GM23338 (cell line): Measurements from ENCODE around the gene OTUB1. TPM values are rescaled to one million over a fixed set of nuclear protein-coding genes. Genes with fewer than 3 reads are reported as not detected.

Source experiments
- ATAC-seq: fragments of 200-7000 bp; cut with Tn5 transposase; 3 replicates; pipeline ENCODE4 v1.9.1; 2020
- DNase-seq: peaks from one replicate; pipeline ENCODE4 v3.0.0-alpha.2; 2015; ENCODE audit warnings: low spot score
- H2AFZ ChIP-seq: fragments of 200-600 bp; sonication (generic); 2 replicates; pipeline ENCODE4 v1.8.0; 2016; ENCODE audit warnings: antibody characterized with exemption, mild to moderate bottlenecking, moderate library complexity
- H3F3A ChIP-seq: fragments of 200-600 bp; sonication (generic); replicated peaks from 2 replicates; pipeline ENCODE4 v1.8.0; 2017; ENCODE audit warnings: antibody characterized with exemption, mixed run types, low read depth
- H3K27ac ChIP-seq: fragments of 200-600 bp; sonication (generic); 2 replicates; pipeline ENCODE4 v1.6.1; 2016; ENCODE audit warnings: low read depth
- H3K27me3 ChIP-seq: fragments of 200-600 bp; sonication (generic); 2 replicates; pipeline ENCODE4 v1.8.0; 2016; ENCODE audit warnings: mild to moderate bottlenecking, mixed run types, moderate library complexity; ENCODE audit not compliant: insufficient read depth
- H3K36me3 ChIP-seq: fragments of 200-600 bp; sonication (generic); 2 replicates; pipeline ENCODE4 v1.8.0; 2016; ENCODE audit warnings: mild to moderate bottlenecking; ENCODE audit not compliant: insufficient read depth
- H3K4me1 ChIP-seq: fragments of 200-600 bp; sonication (generic); 2 replicates; pipeline ENCODE4 v1.8.0; 2016; ENCODE audit warnings: mild to moderate bottlenecking, moderate library complexity; ENCODE audit not compliant: insufficient read depth
- H3K4me2 ChIP-seq: fragments of 200-600 bp; sonication (generic); 2 replicates; pipeline ENCODE4 v1.7.1; 2017; ENCODE audit warnings: mixed run types
- H3K4me3 ChIP-seq: fragments of 200-600 bp; sonication (generic); 2 replicates; pipeline ENCODE4 v1.6.1; 2016; ENCODE audit warnings: mixed run types
- H3K79me2 ChIP-seq: fragments of 200-600 bp; sonication (generic); replicated peaks from 2 replicates; pipeline ENCODE4 v1.8.0; 2017; ENCODE audit warnings: mild to moderate bottlenecking; ENCODE audit not compliant: insufficient read depth
- H3K9me2 ChIP-seq: fragments of 200-600 bp; sonication (generic); 2 replicates; pipeline ENCODE4 v1.8.0; 2017; ENCODE audit not compliant: insufficient read depth
- H4K20me1 ChIP-seq: fragments of 200-600 bp; sonication (generic); replicated peaks from 2 replicates; pipeline ENCODE4 v1.8.0; 2017; ENCODE audit warnings: mild to moderate bottlenecking; ENCODE audit not compliant: insufficient read depth
- H3K27ac Mint-ChIP-seq: 2 replicates; pipeline ENCODE4 v1.8.0; 2020; ENCODE audit warnings: inconsistent platforms, mild to moderate bottlenecking, moderate library complexity, mixed read lengths
- H3K27me3 Mint-ChIP-seq: 3 replicates; pipeline ENCODE4 v1.8.0; 2022; ENCODE audit warnings: low read depth, mild to moderate bottlenecking, moderate library complexity, mixed read lengths, inconsistent platforms; ENCODE audit not compliant: insufficient read depth, poor library complexity
- H3K36me3 Mint-ChIP-seq: 3 replicates; pipeline ENCODE4 v1.8.0; 2021; ENCODE audit warnings: low read depth, mild to moderate bottlenecking, inconsistent platforms, moderate library complexity, mixed read lengths
- H3K4me1 Mint-ChIP-seq: 3 replicates; pipeline ENCODE4 v1.8.0; 2020; ENCODE audit warnings: mild to moderate bottlenecking, inconsistent platforms, mixed read lengths
- H3K4me3 Mint-ChIP-seq: 3 replicates; pipeline ENCODE4 v1.8.0; 2021; ENCODE audit warnings: moderate library complexity, mild to moderate bottlenecking, inconsistent platforms, mixed read lengths
- H3K9me3 Mint-ChIP-seq: 3 replicates; pipeline ENCODE4 v1.8.0; 2020; ENCODE audit warnings: moderate library complexity, mild to moderate bottlenecking, inconsistent platforms, mixed read lengths
- CREB1 ChIP-seq: fragments of 250-450 bp; sonication (Bioruptor Pico); IDR thresholded peaks from 2 replicates; pipeline ENCODE4 v1.5.0; 2020; ENCODE audit warnings: low read depth, mild to moderate bottlenecking, moderate library complexity
- ETS1 ChIP-seq: IDR thresholded peaks from 2 replicates; pipeline ENCODE4 v1.6.1; 2016; ENCODE audit warnings: antibody characterized with exemption
- EZH2 ChIP-seq: fragments of 200-600 bp; sonication (generic); IDR thresholded peaks from one replicate; pipeline ENCODE4 v1.8.0; 2017; ENCODE audit warnings: antibody characterized with exemption, mild to moderate bottlenecking, low read depth; ENCODE audit not compliant: unreplicated experiment
- EZH2phosphoT487 ChIP-seq: fragments of 200-600 bp; sonication (generic); IDR thresholded peaks from one replicate; pipeline ENCODE4 v1.8.1; 2018; ENCODE audit warnings: antibody characterized with exemption; ENCODE audit not compliant: unreplicated experiment
- JUNB ChIP-seq: IDR thresholded peaks from one replicate; pipeline ENCODE4 v1.6.1; 2016; ENCODE audit warnings: antibody characterized with exemption; ENCODE audit not compliant: unreplicated experiment
- NANOG ChIP-seq: IDR thresholded peaks from 2 replicates; pipeline ENCODE4 v1.6.1; 2016; ENCODE audit warnings: antibody characterized with exemption, borderline replicate concordance
- POLR2AphosphoS5 ChIP-seq: IDR thresholded peaks from 2 replicates; pipeline ENCODE4 v1.6.1; 2016; ENCODE audit warnings: antibody characterized with exemption, low read depth
- REST ChIP-seq: IDR thresholded peaks from one replicate; pipeline ENCODE4 v1.6.1; 2018; ENCODE audit warnings: antibody characterized with exemption; ENCODE audit not compliant: unreplicated experiment
- STAT1 ChIP-seq: IDR thresholded peaks from one replicate; pipeline ENCODE4 v1.6.1; 2016; ENCODE audit warnings: antibody characterized with exemption; ENCODE audit not compliant: unreplicated experiment
- ZNF114 ChIP-seq: fragments of 250-450 bp; sonication (Bioruptor Pico); IDR thresholded peaks from 2 replicates; pipeline ENCODE4 v1.5.0; 2020; ENCODE audit warnings: mild to moderate bottlenecking, moderate library complexity
- ZNF331 ChIP-seq: fragments of 250-450 bp; sonication (Bioruptor Pico); IDR thresholded peaks from 2 replicates; pipeline ENCODE4 v1.5.0; 2020; ENCODE audit warnings: low read depth, mild to moderate bottlenecking, moderate library complexity
- polyA plus RNA-seq: library from polyadenylated mRNA; unstranded; fragments of >200 nt; fragmentation: Nextera tagmentation; extraction: Ambion mirVana; gene quantifications from 2 replicates; pipeline ENCODE4 v1.2.1, GENCODE V29; 2016
- total RNA-seq: library from RNA; depleted of rRNA; stranded (reverse); fragments of >200 nt; shearing (Covaris generic); gene quantifications from 2 replicates; pipeline ENCODE4 v1.2.3, GENCODE V29; 2014
- TF ChIP-seq, protein P1 (sequence below): fragments of 250-450 bp; sonication (Bioruptor Pico); IDR thresholded peaks from 2 replicates; pipeline ENCODE4 v1.5.0; 2020; ENCODE audit warnings: mild to moderate bottlenecking, moderate library complexity
- TF ChIP-seq, protein P2 (sequence below), 2 experiments: fragments of 200-600 bp in 1 of 2; sonication (generic) in 1 of 2; conservative IDR thresholded peaks; 2 replicates each; pipeline versions ENCODE4 v1.5.1 to v1.6.1; 2016 to 2017; ENCODE audit warnings: antibody characterized with exemption in 2 of 2, low read depth in 2 of 2, mild to moderate bottlenecking in 2 of 2, moderate library complexity in 1 of 2

OTUB1 gene
- total and polyA plus RNA-seq, 2 experiments from 2014 or later = 122 to 207 TPM

GRCh38 chr11:64014356-64014755 is 28.1 kb downstream of the OTUB1 start:
- no peak for ATAC-seq

More at GRCh38 chr11:64014356-64014755, 28.1 kb downstream of the OTUB1 start:
- Mint-ChIP-seq H3K4me3 (no peak overlapping the region), H3K4me1 (peaks cover 5% of the 10 kb centered on the region; the same call in 2 of the 3 replicates), H3K9me3 (peaks cover 4% of the 10 kb centered on the region; the same call in 2 of the 3 replicates), H3K36me3 (no peaks in the 10 kb centered on the region), H3K27ac (no peak overlapping the region), H3K27me3 (peaks cover 48% of the 10 kb centered on the region)
- peaks cover 3% of the 10 kb centered on the region; the same call in 1 of the 2 replicates for H3K4me1 ChIP-seq
- no peaks in the 10 kb centered on the region for H4K20me1 ChIP-seq
- no peaks in the 10 kb centered on the region for H3K79me2 ChIP-seq
- peaks cover 73% of the 10 kb centered on the region for H3K27me3 ChIP-seq
- DNase-seq = no peak
- H3K4me2 ChIP-seq = no peak overlapping the region
- no peaks in the 10 kb centered on the region for H3K36me3 ChIP-seq
- H2AFZ ChIP-seq = no peak overlapping the region
- H3K27ac ChIP-seq = no peak overlapping the region
- no peak for TF ChIP-seq REST
- no peak for TF ChIP-seq NANOG
- TF ChIP-seq ZNF114 (CRISPR knock-in tag) = no peak
- TF ChIP-seq CREB1 (CRISPR knock-in tag) = no peak
- no peak for TF ChIP-seq ZNF331 (CRISPR knock-in tag)
- TF ChIP-seq POLR2AphosphoS5 = no peak
- TF ChIP-seq, protein P1, sequence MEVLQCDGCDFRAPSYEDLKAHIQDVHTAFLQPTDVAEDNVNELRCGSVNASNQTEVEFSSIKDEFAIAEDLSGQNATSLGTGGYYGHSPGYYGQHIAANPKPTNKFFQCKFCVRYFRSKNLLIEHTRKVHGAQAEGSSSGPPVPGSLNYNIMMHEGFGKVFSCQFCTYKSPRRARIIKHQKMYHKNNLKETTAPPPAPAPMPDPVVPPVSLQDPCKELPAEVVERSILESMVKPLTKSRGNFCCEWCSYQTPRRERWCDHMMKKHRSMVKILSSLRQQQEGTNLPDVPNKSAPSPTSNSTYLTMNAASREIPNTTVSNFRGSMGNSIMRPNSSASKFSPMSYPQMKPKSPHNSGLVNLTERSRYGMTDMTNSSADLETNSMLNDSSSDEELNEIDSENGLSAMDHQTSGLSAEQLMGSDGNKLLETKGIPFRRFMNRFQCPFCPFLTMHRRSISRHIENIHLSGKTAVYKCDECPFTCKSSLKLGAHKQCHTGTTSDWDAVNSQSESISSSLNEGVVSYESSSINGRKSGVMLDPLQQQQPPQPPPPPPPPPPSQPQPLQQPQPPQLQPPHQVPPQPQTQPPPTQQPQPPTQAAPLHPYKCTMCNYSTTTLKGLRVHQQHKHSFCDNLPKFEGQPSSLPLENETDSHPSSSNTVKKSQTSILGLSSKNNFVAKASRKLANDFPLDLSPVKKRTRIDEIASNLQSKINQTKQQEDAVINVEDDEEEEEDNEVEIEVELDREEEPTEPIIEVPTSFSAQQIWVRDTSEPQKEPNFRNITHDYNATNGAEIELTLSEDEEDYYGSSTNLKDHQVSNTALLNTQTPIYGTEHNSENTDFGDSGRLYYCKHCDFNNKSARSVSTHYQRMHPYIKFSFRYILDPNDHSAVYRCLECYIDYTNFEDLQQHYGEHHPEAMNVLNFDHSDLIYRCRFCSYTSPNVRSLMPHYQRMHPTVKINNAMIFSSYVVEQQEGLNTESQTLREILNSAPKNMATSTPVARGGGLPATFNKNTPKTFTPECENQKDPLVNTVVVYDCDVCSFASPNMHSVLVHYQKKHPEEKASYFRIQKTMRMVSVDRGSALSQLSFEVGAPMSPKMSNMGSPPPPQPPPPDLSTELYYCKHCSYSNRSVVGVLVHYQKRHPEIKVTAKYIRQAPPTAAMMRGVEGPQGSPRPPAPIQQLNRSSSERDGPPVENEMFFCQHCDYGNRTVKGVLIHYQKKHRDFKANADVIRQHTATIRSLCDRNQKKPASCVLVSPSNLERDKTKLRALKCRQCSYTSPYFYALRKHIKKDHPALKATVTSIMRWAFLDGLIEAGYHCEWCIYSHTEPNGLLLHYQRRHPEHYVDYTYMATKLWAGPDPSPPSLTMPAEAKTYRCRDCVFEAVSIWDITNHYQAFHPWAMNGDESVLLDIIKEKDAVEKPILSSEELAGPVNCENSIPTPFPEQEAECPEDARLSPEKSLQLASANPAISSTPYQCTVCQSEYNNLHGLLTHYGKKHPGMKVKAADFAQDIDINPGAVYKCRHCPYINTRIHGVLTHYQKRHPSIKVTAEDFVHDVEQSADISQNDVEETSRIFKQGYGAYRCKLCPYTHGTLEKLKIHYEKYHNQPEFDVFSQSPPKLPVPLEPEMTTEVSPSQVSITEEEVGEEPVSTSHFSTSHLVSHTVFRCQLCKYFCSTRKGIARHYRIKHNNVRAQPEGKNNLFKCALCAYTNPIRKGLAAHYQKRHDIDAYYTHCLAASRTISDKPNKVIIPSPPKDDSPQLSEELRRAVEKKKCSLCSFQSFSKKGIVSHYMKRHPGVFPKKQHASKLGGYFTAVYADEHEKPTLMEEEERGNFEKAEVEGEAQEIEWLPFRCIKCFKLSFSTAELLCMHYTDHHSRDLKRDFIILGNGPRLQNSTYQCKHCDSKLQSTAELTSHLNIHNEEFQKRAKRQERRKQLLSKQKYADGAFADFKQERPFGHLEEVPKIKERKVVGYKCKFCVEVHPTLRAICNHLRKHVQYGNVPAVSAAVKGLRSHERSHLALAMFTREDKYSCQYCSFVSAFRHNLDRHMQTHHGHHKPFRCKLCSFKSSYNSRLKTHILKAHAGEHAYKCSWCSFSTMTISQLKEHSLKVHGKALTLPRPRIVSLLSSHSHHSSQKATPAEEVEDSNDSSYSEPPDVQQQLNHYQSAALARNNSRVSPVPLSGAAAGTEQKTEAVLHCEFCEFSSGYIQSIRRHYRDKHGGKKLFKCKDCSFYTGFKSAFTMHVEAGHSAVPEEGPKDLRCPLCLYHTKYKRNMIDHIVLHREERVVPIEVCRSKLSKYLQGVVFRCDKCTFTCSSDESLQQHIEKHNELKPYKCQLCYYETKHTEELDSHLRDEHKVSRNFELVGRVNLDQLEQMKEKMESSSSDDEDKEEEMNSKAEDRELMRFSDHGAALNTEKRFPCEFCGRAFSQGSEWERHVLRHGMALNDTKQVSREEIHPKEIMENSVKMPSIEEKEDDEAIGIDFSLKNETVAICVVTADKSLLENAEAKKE (CRISPR knock-in tag) = no peak
- TF ChIP-seq STAT1 = no peak
- TF ChIP-seq EZH2phosphoT487 = no peak
- TF ChIP-seq, protein P2, sequence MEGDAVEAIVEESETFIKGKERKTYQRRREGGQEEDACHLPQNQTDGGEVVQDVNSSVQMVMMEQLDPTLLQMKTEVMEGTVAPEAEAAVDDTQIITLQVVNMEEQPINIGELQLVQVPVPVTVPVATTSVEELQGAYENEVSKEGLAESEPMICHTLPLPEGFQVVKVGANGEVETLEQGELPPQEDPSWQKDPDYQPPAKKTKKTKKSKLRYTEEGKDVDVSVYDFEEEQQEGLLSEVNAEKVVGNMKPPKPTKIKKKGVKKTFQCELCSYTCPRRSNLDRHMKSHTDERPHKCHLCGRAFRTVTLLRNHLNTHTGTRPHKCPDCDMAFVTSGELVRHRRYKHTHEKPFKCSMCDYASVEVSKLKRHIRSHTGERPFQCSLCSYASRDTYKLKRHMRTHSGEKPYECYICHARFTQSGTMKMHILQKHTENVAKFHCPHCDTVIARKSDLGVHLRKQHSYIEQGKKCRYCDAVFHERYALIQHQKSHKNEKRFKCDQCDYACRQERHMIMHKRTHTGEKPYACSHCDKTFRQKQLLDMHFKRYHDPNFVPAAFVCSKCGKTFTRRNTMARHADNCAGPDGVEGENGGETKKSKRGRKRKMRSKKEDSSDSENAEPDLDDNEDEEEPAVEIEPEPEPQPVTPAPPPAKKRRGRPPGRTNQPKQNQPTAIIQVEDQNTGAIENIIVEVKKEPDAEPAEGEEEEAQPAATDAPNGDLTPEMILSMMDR (conservative IDR thresholded peaks at IDR 0.05; ENCODE audit: low read depth in 2 of 2) = no peak
- TF ChIP-seq EZH2 = no peak
- no peak for TF ChIP-seq ETS1
- no peak for TF ChIP-seq JUNB
- H3K9me2 ChIP-seq = no peaks in the 10 kb centered on the region
- H3K4me3 ChIP-seq = no peak overlapping the region
- H3F3A ChIP-seq = no peaks in the 10 kb centered on the region
